ENCODE measurements around the gene BPIFB1. TPM values are rescaled to one million over a fixed set of nuclear protein-coding genes. Genes with fewer than 3 reads are reported as not detected.

BPIFB1 gene
- total and polyA plus RNA-seq, 2 of the 13 experiments (the other 11 are each of a cell fraction or from before 2014, with no cell fraction given): 0.82 to 4.4 TPM

DNA sequence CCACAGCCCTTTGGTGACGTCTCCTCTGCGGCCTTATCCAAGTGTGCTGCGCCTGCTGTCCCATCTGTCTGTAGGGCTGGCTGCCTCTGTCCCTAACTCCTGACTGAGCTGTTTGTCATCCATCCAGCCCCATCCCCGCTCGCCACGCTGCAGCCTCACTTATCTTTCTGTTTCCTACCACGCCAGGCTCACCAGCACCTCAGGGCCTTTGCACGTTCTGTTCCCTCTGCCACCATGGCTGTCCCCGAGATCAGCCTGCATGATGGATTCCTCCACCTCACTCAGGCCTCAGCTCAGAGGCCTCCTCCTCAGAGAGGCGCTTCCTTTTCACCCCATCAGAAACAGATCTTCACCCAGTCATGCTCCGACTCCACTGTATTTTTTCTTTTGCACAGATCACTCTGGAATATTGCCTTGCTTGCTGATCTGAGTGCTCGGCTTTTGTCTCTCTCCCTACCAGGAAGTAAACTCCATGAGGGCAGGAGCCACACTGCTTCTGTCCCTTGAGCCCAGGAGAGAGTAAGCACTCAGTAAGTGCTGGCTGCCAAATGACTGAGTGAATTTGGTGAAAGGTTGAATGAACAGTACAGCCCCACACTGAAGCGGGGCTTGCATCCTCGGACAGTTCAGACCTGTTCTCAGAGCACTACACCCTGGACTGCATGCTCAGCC lies 34.5 kb downstream of the BPIFB1 start:
- H3K36me3 ChIP-seq (replicated peaks in 1 of 2; ENCODE audit: control insufficient read depth in 1 of 2, insufficient read depth in 2 of 2, low read length in 2 of 2): no peaks in the 10 kb centered on the region
- H3K4me2 ChIP-seq (ENCODE audit: low read depth, low read length): no peak overlapping the region
- no peak overlapping the region for H3K27ac ChIP-seq (ENCODE audit: extremely low read length, insufficient read depth, low read length)
- ChIA-PET POLR2A (no interaction called here), CTCF (ENCODE audit: low intra/inter-chr PET ratio, low total read pairs) (no interaction called here)
- no peaks in the 10 kb centered on the region for H4K20me1 ChIP-seq (ENCODE audit: insufficient read depth, low read length)
- H3K4me1 ChIP-seq (ENCODE audit: insufficient read depth, low read length): peaks cover 18% of the 10 kb centered on the region
- H3K9me3 ChIP-seq (ENCODE audit: low read length): no peaks in the 10 kb centered on the region
- peaks cover 17 to 76% of the 10 kb centered on the region in 2 experiments for H3K27me3 ChIP-seq (ENCODE audit: control insufficient read depth in 1 of 2, insufficient read depth in 2 of 2, low read length in 2 of 2)
- BruUV-seq (replicated peaks): no TSS peak
- TF ChIP-seq ZNF841 (CRISPR knock-in tag; IDR thresholded peaks at IDR 0.05; ENCODE audit: borderline replicate concordance) (no peak), RXRA (CRISPR knock-in tag; IDR thresholded peaks at IDR 0.05) (no peak), MAFF (IDR thresholded peaks at IDR 0.05; ENCODE audit: low read depth, low read length) (no peak), KDM2A (CRISPR knock-in tag; IDR thresholded peaks at IDR 0.05; ENCODE audit: borderline replicate concordance, low read depth) (no peak), TCF7 (IDR thresholded peaks at IDR 0.05; ENCODE audit: low read depth) (no peak), ZNF20 (CRISPR knock-in tag; IDR thresholded peaks at IDR 0.05) (no peak), ZNF205 (CRISPR knock-in tag; IDR thresholded peaks at IDR 0.05) (peak; percentile 74), NR2F6 (IDR thresholded peaks at IDR 0.05) (no peak), NR2F6 (CRISPR knock-in tag; IDR thresholded peaks at IDR 0.05) (no peak), JARID2 (CRISPR knock-in tag; IDR thresholded peaks at IDR 0.05; ENCODE audit: insufficient replicate concordance) (no peak), NFKB2 (CRISPR knock-in tag; IDR thresholded peaks at IDR 0.05; ENCODE audit: borderline replicate concordance) (peak; percentile 3; the same call in 1 of the 2 replicates), ZNF749 (CRISPR knock-in tag; IDR thresholded peaks at IDR 0.05; ENCODE audit: borderline replicate concordance) (no peak)
- TF ChIP-seq, protein P1, sequence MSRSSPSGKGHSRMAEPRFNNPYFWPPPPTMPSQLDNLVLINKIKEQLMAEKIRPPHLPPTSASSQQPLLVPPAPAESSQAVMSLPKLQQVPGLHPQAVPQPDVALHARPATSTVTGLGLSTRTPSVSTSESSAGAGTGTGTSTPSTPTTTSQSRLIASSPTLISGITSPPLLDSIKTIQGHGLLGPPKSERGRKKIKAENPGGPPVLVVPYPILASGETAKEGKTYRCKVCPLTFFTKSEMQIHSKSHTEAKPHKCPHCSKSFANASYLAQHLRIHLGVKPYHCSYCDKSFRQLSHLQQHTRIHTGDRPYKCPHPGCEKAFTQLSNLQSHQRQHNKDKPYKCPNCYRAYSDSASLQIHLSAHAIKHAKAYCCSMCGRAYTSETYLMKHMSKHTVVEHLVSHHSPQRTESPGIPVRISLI (CRISPR knock-in tag; IDR thresholded peaks at IDR 0.05; ENCODE audit: borderline replicate concordance): no peak
- TF ChIP-seq, protein P2, sequence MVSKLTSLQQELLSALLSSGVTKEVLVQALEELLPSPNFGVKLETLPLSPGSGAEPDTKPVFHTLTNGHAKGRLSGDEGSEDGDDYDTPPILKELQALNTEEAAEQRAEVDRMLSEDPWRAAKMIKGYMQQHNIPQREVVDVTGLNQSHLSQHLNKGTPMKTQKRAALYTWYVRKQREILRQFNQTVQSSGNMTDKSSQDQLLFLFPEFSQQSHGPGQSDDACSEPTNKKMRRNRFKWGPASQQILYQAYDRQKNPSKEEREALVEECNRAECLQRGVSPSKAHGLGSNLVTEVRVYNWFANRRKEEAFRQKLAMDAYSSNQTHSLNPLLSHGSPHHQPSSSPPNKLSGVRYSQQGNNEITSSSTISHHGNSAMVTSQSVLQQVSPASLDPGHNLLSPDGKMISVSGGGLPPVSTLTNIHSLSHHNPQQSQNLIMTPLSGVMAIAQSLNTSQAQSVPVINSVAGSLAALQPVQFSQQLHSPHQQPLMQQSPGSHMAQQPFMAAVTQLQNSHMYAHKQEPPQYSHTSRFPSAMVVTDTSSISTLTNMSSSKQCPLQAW (CRISPR knock-in tag; IDR thresholded peaks at IDR 0.05): 0 out of 2 replicates have a peak, but pooled peaks have one; percentile 26
- TF ChIP-seq, protein P3, sequence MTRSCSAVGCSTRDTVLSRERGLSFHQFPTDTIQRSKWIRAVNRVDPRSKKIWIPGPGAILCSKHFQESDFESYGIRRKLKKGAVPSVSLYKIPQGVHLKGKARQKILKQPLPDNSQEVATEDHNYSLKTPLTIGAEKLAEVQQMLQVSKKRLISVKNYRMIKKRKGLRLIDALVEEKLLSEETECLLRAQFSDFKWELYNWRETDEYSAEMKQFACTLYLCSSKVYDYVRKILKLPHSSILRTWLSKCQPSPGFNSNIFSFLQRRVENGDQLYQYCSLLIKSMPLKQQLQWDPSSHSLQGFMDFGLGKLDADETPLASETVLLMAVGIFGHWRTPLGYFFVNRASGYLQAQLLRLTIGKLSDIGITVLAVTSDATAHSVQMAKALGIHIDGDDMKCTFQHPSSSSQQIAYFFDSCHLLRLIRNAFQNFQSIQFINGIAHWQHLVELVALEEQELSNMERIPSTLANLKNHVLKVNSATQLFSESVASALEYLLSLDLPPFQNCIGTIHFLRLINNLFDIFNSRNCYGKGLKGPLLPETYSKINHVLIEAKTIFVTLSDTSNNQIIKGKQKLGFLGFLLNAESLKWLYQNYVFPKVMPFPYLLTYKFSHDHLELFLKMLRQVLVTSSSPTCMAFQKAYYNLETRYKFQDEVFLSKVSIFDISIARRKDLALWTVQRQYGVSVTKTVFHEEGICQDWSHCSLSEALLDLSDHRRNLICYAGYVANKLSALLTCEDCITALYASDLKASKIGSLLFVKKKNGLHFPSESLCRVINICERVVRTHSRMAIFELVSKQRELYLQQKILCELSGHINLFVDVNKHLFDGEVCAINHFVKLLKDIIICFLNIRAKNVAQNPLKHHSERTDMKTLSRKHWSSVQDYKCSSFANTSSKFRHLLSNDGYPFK (CRISPR knock-in tag; IDR thresholded peaks at IDR 0.05; ENCODE audit: borderline replicate concordance): 0 out of 2 replicates have a peak, but pooled peaks have one; percentile 11
- TF ChIP-seq, protein P4, sequence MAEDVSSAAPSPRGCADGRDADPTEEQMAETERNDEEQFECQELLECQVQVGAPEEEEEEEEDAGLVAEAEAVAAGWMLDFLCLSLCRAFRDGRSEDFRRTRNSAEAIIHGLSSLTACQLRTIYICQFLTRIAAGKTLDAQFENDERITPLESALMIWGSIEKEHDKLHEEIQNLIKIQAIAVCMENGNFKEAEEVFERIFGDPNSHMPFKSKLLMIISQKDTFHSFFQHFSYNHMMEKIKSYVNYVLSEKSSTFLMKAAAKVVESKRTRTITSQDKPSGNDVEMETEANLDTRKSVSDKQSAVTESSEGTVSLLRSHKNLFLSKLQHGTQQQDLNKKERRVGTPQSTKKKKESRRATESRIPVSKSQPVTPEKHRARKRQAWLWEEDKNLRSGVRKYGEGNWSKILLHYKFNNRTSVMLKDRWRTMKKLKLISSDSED (CRISPR knock-in tag; IDR thresholded peaks at IDR 0.05): no peak
- no peak overlapping the region for H3K9ac ChIP-seq (ENCODE audit: insufficient read depth, low read depth, low read length)
- no peak overlapping the region for H3K4me3 ChIP-seq (replicated peaks in 1 of 3; ENCODE audit: insufficient read depth in 1 of 3, low read depth in 2 of 3, low read length in 3 of 3)
- in situ Hi-C loops (cut with HindIII; ENCODE audit: extremely low pct_ligation_motif_present, low pct_unique_long_range_greater_than_20kb) (no loop called here), intact Hi-C loops (cut with micrococcal nuclease; ENCODE audit: unreplicated experiment) (no loop called here)
- H3K79me2 ChIP-seq (ENCODE audit: insufficient read depth, low read length): no peaks in the 10 kb centered on the region
- DNase-seq (ENCODE audit: low spot score): no peak
- H2AFZ ChIP-seq (ENCODE audit: low read length): no peak overlapping the region
- FAIRE-seq: no peak
- 44% methylated on average over 14 of the region's 14 CpGs for WGBS (ENCODE audit: low lambda C conversion rate)
- peak; percentile 45 for ATAC-seq

All from HepG2 (cell line).